ENCODE data around the gene MARVELD1. TPM values are rescaled to one million over a fixed set of nuclear protein-coding genes. Genes with fewer than 3 reads are reported as not detected.

Gene MARVELD1
- total and polyA plus RNA-seq, 2 of the 13 experiments (the other 11 are each of a cell fraction or from before 2014, with no cell fraction given), result not detected

DNA sequence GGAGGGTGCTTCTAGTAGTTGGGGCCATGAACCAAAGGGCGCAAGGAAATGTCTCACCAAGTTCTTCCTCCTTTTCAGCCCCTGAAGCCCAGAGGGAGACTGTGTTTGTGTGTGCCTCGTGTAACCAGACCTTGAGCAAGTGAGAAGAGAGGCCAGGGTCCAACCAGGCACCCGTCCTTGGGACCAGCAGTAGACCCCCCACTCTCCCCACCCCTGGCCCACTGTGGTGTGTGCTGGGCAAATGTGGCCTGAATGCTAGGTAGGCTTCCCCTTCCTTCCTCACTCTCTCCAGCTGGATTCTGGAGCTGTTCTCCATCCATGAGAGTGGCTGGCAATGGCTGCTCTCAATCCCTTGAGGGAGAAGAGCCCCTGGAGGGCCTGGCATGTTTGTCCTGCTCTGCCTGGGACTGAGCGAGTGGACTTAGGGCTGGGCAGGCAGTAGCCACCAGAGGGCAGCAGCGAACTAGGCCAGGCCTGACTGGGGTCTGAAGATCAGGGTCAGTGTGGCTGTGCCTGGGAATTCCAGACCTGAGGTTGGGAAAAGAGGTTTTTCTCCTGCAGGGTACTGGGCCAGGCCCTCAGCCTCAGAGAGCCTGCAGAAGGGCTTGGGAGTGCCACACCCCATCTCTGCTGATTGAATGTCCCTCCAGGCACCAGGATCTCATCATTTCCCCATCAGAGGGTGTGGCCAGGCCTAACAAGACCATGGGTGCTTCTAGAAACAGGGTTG is 45.8 kb downstream of the MARVELD1 start (continued):
- TF ChIP-seq ZNF180 (CRISPR knock-in tag; IDR thresholded peaks at IDR 0.05; ENCODE audit: borderline replicate concordance, low read depth) (no peak), NR2C2 (CRISPR knock-in tag; IDR thresholded peaks at IDR 0.05; ENCODE audit: borderline replicate concordance) (no peak), KLF6 (CRISPR knock-in tag; IDR thresholded peaks at IDR 0.05) (no peak), RFX1 (IDR thresholded peaks at IDR 0.05) (no peak), ZNF563 (CRISPR knock-in tag; IDR thresholded peaks at IDR 0.05) (0 out of 2 replicates have a peak, but pooled peaks have one; percentile 23), PHF20 (CRISPR knock-in tag; IDR thresholded peaks at IDR 0.05) (no peak), ZNF792 (CRISPR knock-in tag; IDR thresholded peaks at IDR 0.05) (no peak), CEBPG (CRISPR knock-in tag; IDR thresholded peaks at IDR 0.05) (peak; percentile 35; the same call in 1 of the 2 replicates), NCOA2 (CRISPR knock-in tag; IDR thresholded peaks at IDR 0.05) (no peak), SAP130 (CRISPR knock-in tag; IDR thresholded peaks at IDR 0.05; ENCODE audit: low read depth) (peak; percentile 44; the same call in 1 of the 2 replicates), HDAC2 (CRISPR knock-in tag; IDR thresholded peaks at IDR 0.05) (peak; percentile 61; the same call in 1 of the 2 replicates), ZNF782 (CRISPR knock-in tag; IDR thresholded peaks at IDR 0.05; ENCODE audit: borderline replicate concordance) (peak; percentile 65; the same call in 1 of the 2 replicates), ZC3H4 (CRISPR knock-in tag; IDR thresholded peaks at IDR 0.05; ENCODE audit: borderline replicate concordance) (no peak), SKI (IDR thresholded peaks at IDR 0.05; ENCODE audit: partially characterized antibody) (peak; percentile 48), SMAD3 (CRISPR knock-in tag; IDR thresholded peaks at IDR 0.05) (peak; percentile 64; the same call in 1 of the 2 replicates), YY1 (IDR thresholded peaks at IDR 0.05; ENCODE audit: insufficient read depth, insufficient replicate concordance, low read depth, low read length) (peak; percentile 50)
- TF ChIP-seq, protein P1, sequence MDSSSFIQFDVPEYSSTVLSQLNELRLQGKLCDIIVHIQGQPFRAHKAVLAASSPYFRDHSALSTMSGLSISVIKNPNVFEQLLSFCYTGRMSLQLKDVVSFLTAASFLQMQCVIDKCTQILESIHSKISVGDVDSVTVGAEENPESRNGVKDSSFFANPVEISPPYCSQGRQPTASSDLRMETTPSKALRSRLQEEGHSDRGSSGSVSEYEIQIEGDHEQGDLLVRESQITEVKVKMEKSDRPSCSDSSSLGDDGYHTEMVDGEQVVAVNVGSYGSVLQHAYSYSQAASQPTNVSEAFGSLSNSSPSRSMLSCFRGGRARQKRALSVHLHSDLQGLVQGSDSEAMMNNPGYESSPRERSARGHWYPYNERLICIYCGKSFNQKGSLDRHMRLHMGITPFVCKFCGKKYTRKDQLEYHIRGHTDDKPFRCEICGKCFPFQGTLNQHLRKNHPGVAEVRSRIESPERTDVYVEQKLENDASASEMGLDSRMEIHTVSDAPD (CRISPR knock-in tag; IDR thresholded peaks at IDR 0.05), result no peak
- TF ChIP-seq, protein P2, sequence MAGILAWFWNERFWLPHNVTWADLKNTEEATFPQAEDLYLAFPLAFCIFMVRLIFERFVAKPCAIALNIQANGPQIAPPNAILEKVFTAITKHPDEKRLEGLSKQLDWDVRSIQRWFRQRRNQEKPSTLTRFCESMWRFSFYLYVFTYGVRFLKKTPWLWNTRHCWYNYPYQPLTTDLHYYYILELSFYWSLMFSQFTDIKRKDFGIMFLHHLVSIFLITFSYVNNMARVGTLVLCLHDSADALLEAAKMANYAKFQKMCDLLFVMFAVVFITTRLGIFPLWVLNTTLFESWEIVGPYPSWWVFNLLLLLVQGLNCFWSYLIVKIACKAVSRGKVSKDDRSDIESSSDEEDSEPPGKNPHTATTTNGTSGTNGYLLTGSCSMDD (CRISPR knock-in tag; IDR thresholded peaks at IDR 0.05), result no peak
- TF ChIP-seq, protein P3, sequence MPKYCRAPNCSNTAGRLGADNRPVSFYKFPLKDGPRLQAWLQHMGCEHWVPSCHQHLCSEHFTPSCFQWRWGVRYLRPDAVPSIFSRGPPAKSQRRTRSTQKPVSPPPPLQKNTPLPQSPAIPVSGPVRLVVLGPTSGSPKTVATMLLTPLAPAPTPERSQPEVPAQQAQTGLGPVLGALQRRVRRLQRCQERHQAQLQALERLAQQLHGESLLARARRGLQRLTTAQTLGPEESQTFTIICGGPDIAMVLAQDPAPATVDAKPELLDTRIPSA (CRISPR knock-in tag; IDR thresholded peaks at IDR 0.05; ENCODE audit: borderline replicate concordance), result no peak
- TF ChIP-seq, protein P4, sequence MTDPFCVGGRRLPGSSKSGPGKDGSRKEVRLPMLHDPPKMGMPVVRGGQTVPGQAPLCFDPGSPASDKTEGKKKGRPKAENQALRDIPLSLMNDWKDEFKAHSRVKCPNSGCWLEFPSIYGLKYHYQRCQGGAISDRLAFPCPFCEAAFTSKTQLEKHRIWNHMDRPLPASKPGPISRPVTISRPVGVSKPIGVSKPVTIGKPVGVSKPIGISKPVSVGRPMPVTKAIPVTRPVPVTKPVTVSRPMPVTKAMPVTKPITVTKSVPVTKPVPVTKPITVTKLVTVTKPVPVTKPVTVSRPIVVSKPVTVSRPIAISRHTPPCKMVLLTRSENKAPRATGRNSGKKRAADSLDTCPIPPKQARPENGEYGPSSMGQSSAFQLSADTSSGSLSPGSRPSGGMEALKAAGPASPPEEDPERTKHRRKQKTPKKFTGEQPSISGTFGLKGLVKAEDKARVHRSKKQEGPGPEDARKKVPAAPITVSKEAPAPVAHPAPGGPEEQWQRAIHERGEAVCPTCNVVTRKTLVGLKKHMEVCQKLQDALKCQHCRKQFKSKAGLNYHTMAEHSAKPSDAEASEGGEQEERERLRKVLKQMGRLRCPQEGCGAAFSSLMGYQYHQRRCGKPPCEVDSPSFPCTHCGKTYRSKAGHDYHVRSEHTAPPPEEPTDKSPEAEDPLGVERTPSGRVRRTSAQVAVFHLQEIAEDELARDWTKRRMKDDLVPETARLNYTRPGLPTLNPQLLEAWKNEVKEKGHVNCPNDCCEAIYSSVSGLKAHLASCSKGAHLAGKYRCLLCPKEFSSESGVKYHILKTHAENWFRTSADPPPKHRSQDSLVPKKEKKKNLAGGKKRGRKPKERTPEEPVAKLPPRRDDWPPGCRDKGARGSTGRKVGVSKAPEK (CRISPR knock-in tag; IDR thresholded peaks at IDR 0.05; ENCODE audit: borderline replicate concordance), result no peak
- TF ChIP-seq, protein P5, sequence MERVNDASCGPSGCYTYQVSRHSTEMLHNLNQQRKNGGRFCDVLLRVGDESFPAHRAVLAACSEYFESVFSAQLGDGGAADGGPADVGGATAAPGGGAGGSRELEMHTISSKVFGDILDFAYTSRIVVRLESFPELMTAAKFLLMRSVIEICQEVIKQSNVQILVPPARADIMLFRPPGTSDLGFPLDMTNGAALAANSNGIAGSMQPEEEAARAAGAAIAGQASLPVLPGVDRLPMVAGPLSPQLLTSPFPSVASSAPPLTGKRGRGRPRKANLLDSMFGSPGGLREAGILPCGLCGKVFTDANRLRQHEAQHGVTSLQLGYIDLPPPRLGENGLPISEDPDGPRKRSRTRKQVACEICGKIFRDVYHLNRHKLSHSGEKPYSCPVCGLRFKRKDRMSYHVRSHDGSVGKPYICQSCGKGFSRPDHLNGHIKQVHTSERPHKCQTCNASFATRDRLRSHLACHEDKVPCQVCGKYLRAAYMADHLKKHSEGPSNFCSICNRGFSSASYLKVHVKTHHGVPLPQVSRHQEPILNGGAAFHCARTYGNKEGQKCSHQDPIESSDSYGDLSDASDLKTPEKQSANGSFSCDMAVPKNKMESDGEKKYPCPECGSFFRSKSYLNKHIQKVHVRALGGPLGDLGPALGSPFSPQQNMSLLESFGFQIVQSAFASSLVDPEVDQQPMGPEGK (CRISPR knock-in tag; IDR thresholded peaks at IDR 0.05), result peak; percentile 60

All from HepG2 (cell line).